CD4-positive, alpha-beta memory T cell (primary cell): ENCODE data around the gene GLYR1. TPM values are rescaled to one million over a fixed set of nuclear protein-coding genes. Genes with fewer than 3 reads are reported as not detected.

ENCODE experiments used
- CTCF ChIA-PET: fragments of 350-600 bp; sonication (Branson Sonifier 250); formaldehyde crosslinking; loops from one replicate; lab custom pipeline; 2021; ENCODE audit warnings: inconsistent platforms; ENCODE audit not compliant: partially characterized antibody; lab: Charles Lee
- POLR2A ChIA-PET: fragments of 350-600 bp; sonication (Branson Sonifier 250); formaldehyde crosslinking; loops from one replicate; lab custom pipeline; 2021; ENCODE audit not compliant: partially characterized antibody; lab: Charles Lee
- DNase-seq, 5 donors: peaks; one replicate each; pipeline versions ENCODE4 v3.0.0 to v3.0.0-alpha.2; 2020 to 2022; ENCODE audit warnings: mixed read lengths in 1 of 5
- H3K27ac ChIP-seq: one replicate; pipeline ENCODE4 v1.7.0; 2013; ENCODE audit warnings: low read depth, low read length
- H3K27me3 ChIP-seq: 2 replicates; pipeline ENCODE4 v1.7.0; 2013; ENCODE audit warnings: mild to moderate bottlenecking, low read length, moderate library complexity; ENCODE audit not compliant: insufficient read depth
- H3K36me3 ChIP-seq: 2 replicates; pipeline ENCODE4 v1.7.0; 2013; ENCODE audit warnings: mild to moderate bottlenecking, low read length, moderate library complexity; ENCODE audit not compliant: insufficient read depth
- H3K4me1 ChIP-seq: 2 replicates; pipeline ENCODE4 v1.7.0; 2013; ENCODE audit warnings: mild to moderate bottlenecking, low read length, moderate library complexity; ENCODE audit not compliant: insufficient read depth
- H3K4me3 ChIP-seq, 2 donors: one replicate each; pipeline ENCODE4 v1.7.0; 2013; ENCODE audit warnings: low read length in 2 of 2, mild to moderate bottlenecking in 1 of 2
- H3K9me3 ChIP-seq, 2 donors: one replicate each; pipeline ENCODE4 v1.7.0; 2013; ENCODE audit warnings: low read length in 2 of 2, control low read depth in 1 of 2; ENCODE audit not compliant: control insufficient read depth in 1 of 2
- H3K27ac Mint-ChIP-seq, 7 donors: one replicate each; pipeline ENCODE4 v1.8.0; 2020 to 2021; ENCODE audit warnings: mixed read lengths in 7 of 7, mild to moderate bottlenecking in 6 of 7, inconsistent platforms in 3 of 7, moderate library complexity in 3 of 7
- H3K27me3 Mint-ChIP-seq, 2 donors: one replicate each; pipeline ENCODE4 v1.8.0; 2020 to 2021; ENCODE audit warnings: mixed read lengths in 2 of 2
- H3K36me3 Mint-ChIP-seq, 2 donors: one replicate each; pipeline ENCODE4 v1.8.0; 2020 to 2021; ENCODE audit warnings: mixed read lengths in 2 of 2, inconsistent platforms in 1 of 2, mild to moderate bottlenecking in 1 of 2
- H3K4me1 Mint-ChIP-seq, 4 donors: one replicate each; pipeline ENCODE4 v1.8.0; 2020 to 2021; ENCODE audit warnings: mixed read lengths in 4 of 4, mild to moderate bottlenecking in 1 of 4
- H3K4me3 Mint-ChIP-seq, 8 donors: one replicate each; pipeline ENCODE4 v1.8.0; 2020 to 2021; ENCODE audit warnings: mixed read lengths in 8 of 8, mild to moderate bottlenecking in 7 of 8, moderate library complexity in 6 of 8, inconsistent platforms in 3 of 8
- H3K9me3 Mint-ChIP-seq, 8 donors: one replicate each; pipeline ENCODE4 v1.8.0; 2020 to 2021; ENCODE audit warnings: mixed read lengths in 8 of 8, mild to moderate bottlenecking in 5 of 8, inconsistent platforms in 3 of 8, moderate library complexity in 1 of 8
- intact Hi-C: fragments of 100-400 bp; cut with micrococcal nuclease; formaldehyde crosslinking; loops from one replicate; pipeline ENCODE4 v1.15.1; 2023
- polyA plus RNA-seq, 2 donors: library from polyadenylated mRNA; unstranded; fragments of 300-500 nt; fragmentation: Illumina TruSeq; gene quantifications; one replicate each; pipeline ENCODE4 v1.2.3, GENCODE V29; 2021
- total RNA-seq, 2 experiments: library from RNA; stranded (reverse); gene quantifications; one replicate each; pipeline ENCODE4 v1.2.3, GENCODE V29; 2021

The GLYR1 gene
- total and polyA plus RNA-seq, 4 experiments from 2014 or later, result 22.8 to 121 (median 81.0) TPM

DNA sequence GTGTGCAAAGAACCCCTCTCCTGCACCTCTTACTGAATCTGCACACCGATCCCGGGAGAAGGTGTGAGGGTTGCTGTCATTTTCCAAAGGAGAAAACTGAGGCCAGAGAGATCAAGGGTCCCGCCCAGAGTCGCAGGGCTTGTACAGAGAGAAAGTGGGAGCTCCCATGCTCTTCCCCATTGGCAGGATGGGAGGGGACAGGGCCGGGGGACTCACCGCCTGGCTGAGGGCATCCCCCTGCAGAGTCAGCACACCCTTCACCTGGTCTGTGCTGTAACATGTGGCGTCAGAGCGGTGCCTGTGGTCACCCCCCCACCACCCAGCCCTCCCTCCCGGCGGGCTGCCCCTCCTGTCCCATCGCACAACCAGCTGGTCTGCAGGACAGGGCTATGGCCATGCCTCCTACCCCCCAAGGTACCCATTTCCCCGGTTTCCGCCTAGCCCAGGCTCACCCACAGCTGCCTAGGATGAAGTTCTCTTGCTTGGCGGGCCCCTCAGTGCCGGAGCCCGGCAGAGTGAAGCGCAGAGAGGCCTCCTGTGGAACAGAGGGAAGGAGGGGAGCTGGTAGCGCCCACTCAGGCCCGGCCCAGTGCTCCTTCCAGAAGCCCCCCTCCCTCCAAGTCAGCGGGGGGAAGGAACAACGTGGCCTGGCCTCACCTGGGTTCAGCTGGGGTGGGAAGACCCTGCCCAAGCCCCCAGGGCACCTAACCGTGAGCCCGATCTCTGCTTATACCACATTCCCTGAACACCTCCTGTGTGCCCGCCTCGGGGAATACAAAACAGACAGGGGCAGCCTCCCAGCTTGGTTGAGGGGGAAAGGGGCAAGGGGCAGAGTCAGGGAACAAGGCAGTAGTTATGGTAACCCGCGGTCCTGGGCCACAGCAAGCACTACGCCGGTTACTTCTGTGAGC, 45.8 kb downstream of the GLYR1 start:
- no peaks in the 10 kb centered on the region for H3K27me3 ChIP-seq
- peaks cover 18% of the 10 kb centered on the region for H3K4me1 ChIP-seq
- no peaks in the 10 kb centered on the region for H3K9me3 Mint-ChIP-seq
- ChIA-PET POLR2A (interaction anchor here (1.1 to 5.1 kb wide), 10 partner anchors 14 to 287 kb away, joined by 3 to 58 read pairs (median 5); partner anchors contain the start of genes ANKS3, DNAAF8, GLYR1 and NAGPA), CTCF (interaction anchor here (1.0 to 2.0 kb wide), 2 partner anchors 66 to 177 kb away, joined by 3 to 6 read pairs; partner anchors contain the start of genes ANKS3, DNAAF8 and MGRN1)
- H3K36me3 ChIP-seq, result no peaks in the 10 kb centered on the region
- intact Hi-C loops, result loop anchor here (10.0 kb wide), 1 partner anchor 187 kb away; the partner anchor contains the start of gene UBALD1
- peak overlapping the region in 1 of 2 donors; percentile 58 for H3K4me3 ChIP-seq
- peaks cover 1 to 25% (median 11%) of the 10 kb centered on the region in 4 donors for H3K4me1 Mint-ChIP-seq
- no peaks in the 10 kb centered on the region for H3K27me3 Mint-ChIP-seq
- H3K9me3 ChIP-seq, result no peaks in the 10 kb centered on the region
- DNase-seq, result no peak
- peak overlapping the region; percentile 83 to 95 (median 88) for H3K4me3 Mint-ChIP-seq
- H3K27ac ChIP-seq, result peak overlapping the region; percentile 72
- H3K36me3 Mint-ChIP-seq, result peaks cover 4 to 22% of the 10 kb centered on the region in 2 donors
- peak overlapping the region; percentile 88 to 97 (median 90) for H3K27ac Mint-ChIP-seq

DNA sequence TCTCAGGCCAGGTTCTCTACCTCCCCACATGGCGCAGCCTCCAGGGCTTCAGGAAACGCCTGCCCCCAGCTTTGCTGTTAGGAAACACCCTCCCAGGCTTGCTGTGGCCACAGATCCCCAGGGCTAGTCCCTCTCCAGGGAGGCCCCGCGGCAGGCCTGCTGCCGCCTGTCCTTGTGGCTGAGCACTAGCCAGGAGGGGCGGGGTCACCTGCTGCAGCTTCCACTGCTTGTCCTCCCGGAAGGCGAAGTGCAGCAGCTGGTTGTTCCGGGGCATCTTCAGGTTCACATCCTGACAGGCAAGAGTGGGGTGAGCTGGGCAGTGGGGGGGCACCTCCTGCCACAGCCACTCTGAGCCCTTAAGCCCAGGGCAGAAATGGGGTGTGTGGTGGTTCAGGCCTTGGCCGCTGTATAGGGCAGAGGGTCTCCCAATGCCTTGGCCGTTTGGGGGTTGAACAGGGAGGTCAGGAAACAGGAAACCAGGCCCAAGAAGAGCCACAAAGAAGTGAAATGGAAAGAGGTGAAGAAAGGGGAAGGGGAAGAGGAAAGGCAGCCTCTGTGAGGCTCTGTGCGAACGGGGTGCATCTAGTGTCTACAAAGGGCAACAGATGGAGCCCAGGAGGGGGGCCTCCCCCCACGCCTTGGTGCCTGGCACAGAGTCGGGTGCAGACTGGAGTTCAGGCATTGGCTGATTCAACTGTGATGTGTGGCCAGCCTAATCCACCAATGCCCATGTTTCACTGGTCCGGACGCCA, 46.6 kb downstream of the GLYR1 start:
- peak overlapping the region; percentile 72 for H3K27ac ChIP-seq

DNA sequence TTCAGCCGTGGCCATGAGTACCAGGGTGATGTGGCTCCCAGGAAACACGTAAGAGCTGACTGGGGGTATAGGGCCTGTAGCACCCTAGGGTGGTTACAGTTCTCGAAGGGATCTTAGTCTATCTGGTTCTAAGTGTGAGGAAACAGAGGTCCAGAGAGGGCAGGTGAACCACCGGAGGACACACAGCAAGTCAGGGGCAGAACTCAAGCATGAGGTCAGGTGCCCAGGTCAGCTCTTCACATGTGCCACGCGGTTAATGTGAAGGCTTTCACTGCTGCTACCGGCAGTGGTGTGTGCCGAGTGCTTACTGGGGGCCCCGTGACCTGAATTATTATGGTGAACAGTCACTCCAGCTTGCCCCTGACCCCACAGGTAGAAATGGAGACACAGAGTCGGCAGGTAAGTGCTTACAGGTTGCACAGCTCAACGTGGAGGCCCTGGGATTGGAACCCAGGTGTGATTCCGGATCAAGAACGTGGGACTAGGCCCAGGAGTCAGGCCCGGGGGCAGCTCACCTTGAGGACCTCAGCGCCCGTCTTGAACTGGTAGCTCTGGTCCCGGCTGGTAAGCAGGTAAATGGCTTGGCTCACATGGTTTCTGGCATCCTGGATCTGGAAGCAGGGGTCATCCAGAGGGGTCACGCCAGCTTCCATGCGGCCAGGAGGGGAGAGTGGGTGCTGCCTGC, 47.8 kb downstream of the GLYR1 start:
- Histone ChIP-seq H3K27me3 (no peaks in the 10 kb centered on the region), H3K27ac (no peak overlapping the region), H3K4me1 (peaks cover 18% of the 10 kb centered on the region), H3K36me3 (no peaks in the 10 kb centered on the region), H3K4me3 (no peak overlapping the region), H3K9me3 (no peaks in the 10 kb centered on the region)
- Mint-ChIP-seq H3K27ac (peak overlapping the region in 3 of 7 donors; percentile 35 to 65 (median 64)), H3K36me3 (peaks cover 0 to 10% of the 10 kb centered on the region in 2 donors), H3K9me3 (no peaks in the 10 kb centered on the region), H3K4me3 (peak overlapping the region in 4 of 8 donors; percentile 6 to 18 (median 16)), H3K27me3 (no peaks in the 10 kb centered on the region), H3K4me1 (peaks cover 1 to 25% (median 11%) of the 10 kb centered on the region in 4 donors)
- no peak for DNase-seq
- intact Hi-C loops, result no loop called here
- CTCF ChIA-PET, result no interaction called here
- POLR2A ChIA-PET, result interaction anchor here (2.4 to 5.1 kb wide), 2 partner anchors 31 to 65 kb away, joined by 7 to 58 read pairs; partner anchors contain the start of genes ANKS3, DNAAF8 and ZNF500

More for the DNA sequence above, 46.6 kb downstream of the GLYR1 start:
- H3K4me1 Mint-ChIP-seq, result peaks cover 1 to 25% (median 11%) of the 10 kb centered on the region in 4 donors
- intact Hi-C loops, result loop anchor here (10.0 kb wide), 1 partner anchor 186 kb away; the partner anchor contains the start of gene UBALD1
- H3K36me3 Mint-ChIP-seq, result peaks cover 4 to 19% of the 10 kb centered on the region in 2 donors
- Histone ChIP-seq H3K4me1 (peaks cover 18% of the 10 kb centered on the region), H3K4me3 (no peak overlapping the region), H3K36me3 (no peaks in the 10 kb centered on the region), H3K9me3 (no peaks in the 10 kb centered on the region), H3K27me3 (no peaks in the 10 kb centered on the region)
- H3K27ac Mint-ChIP-seq, result peak overlapping the region; percentile 53 to 97 (median 73)
- H3K27me3 Mint-ChIP-seq, result no peaks in the 10 kb centered on the region
- no peaks in the 10 kb centered on the region for H3K9me3 Mint-ChIP-seq
- H3K4me3 Mint-ChIP-seq, result peak overlapping the region in 7 of 8 donors; percentile 27 to 63 (median 59)
- POLR2A ChIA-PET, result interaction anchor here (1.1 to 5.1 kb wide), 3 partner anchors 32 to 233 kb away, joined by 3 to 58 read pairs (median 7); partner anchors contain the start of genes ANKS3, DNAAF8, NAGPA and ZNF500
- no peak for DNase-seq
- CTCF ChIA-PET, result no interaction called here

GRCh38 chr16:4798456-4798855, 48.6 kb downstream of the GLYR1 start:
- H3K4me1 Mint-ChIP-seq, result peaks cover 1 to 22% (median 8%) of the 10 kb centered on the region in 4 donors
- no peaks in the 10 kb centered on the region for H3K9me3 ChIP-seq
- intact Hi-C loops, result no loop called here
- POLR2A ChIA-PET, result interaction anchor here (5.1 kb wide), 1 partner anchor 30 kb away, joined by 58 read pairs; the partner anchor contains the start of gene ZNF500
- peaks cover 16% of the 10 kb centered on the region for H3K4me1 ChIP-seq
- no peaks in the 10 kb centered on the region for H3K36me3 ChIP-seq
- no peaks in the 10 kb centered on the region for H3K27me3 ChIP-seq
- no peak overlapping the region for H3K4me3 Mint-ChIP-seq
- H3K27me3 Mint-ChIP-seq, result no peaks in the 10 kb centered on the region
- H3K4me3 ChIP-seq, result no peak overlapping the region
- H3K27ac Mint-ChIP-seq, result no peak overlapping the region
- CTCF ChIA-PET, result no interaction called here
- no peaks in the 10 kb centered on the region for H3K9me3 Mint-ChIP-seq
- DNase-seq, result no peak
- H3K27ac ChIP-seq, result no peak overlapping the region
- peaks cover 0 to 8% of the 10 kb centered on the region in 2 donors for H3K36me3 Mint-ChIP-seq

- no peak overlapping the region for H3K4me3 ChIP-seq
- H3K36me3 Mint-ChIP-seq, result peaks cover 0 to 7% of the 10 kb centered on the region in 2 donors
- H3K27ac Mint-ChIP-seq, result no peak overlapping the region
- H3K4me1 ChIP-seq, result peaks cover 9% of the 10 kb centered on the region
- intact Hi-C loops, result no loop called here
- ChIA-PET POLR2A (no interaction called here), CTCF (no interaction called here)
- no peak for DNase-seq
- H3K4me1 Mint-ChIP-seq, result peaks cover 1 to 16% (median 8%) of the 10 kb centered on the region in 4 donors
- H3K27me3 Mint-ChIP-seq, result no peaks in the 10 kb centered on the region
- H3K4me3 Mint-ChIP-seq, result no peak overlapping the region
- no peaks in the 10 kb centered on the region for H3K27me3 ChIP-seq
- H3K9me3 ChIP-seq, result no peaks in the 10 kb centered on the region
- no peaks in the 10 kb centered on the region for H3K9me3 Mint-ChIP-seq
- H3K36me3 ChIP-seq, result no peaks in the 10 kb centered on the region
- no peak overlapping the region for H3K27ac ChIP-seq
These were observed 49.3 kb downstream of the GLYR1 start for GRCh38 chr16:4797805-4798252.

DNA sequence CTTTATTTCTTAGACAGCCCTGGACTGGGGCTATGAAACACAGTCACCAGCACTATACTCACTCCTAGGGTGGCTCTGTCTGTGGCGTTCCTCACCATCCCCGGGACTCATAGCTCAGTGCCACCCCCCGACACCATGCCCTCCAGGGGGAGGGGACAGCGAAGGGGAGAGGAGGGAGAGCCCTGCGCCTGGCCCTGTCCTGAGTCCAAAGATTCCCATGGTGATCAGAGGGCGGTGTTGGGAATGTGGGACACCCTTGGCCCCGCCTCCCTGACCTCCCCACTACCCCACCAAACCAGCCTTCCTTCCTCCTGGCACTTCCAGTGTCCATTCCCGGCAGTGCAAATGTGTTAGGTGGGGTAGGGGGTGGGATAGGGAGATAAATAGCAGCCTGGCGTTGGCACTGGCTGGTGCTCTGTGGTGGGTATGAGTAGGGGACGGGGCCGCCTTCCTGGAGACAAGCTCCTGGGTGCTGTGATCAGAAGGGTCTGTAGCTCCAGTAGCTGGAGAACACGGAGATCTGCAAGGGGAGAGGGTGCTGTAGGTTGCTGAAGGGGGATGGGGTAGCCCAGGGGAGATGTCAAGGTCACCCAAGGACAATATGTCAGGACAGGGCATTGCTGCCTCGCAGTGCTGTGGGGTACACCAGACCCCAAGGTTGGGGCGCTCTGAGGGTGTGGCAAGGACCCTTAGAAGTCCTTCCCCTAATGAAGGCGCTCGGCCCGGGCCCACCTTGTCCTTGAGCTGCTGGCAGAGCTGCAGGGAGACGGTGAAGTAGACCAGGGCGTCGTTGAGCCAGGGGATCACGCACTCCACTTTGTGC, 49.9 kb downstream of the GLYR1 start:
- intact Hi-C loops, result no loop called here
- Mint-ChIP-seq H3K27ac (peak overlapping the region in 1 of 7 donors; percentile 13), H3K36me3 (peaks cover 0 to 6% of the 10 kb centered on the region in 2 donors), H3K9me3 (no peaks in the 10 kb centered on the region), H3K4me3 (no peak overlapping the region), H3K27me3 (no peaks in the 10 kb centered on the region), H3K4me1 (peaks cover 1 to 14% (median 8%) of the 10 kb centered on the region in 4 donors)
- Histone ChIP-seq H3K27ac (no peak overlapping the region), H3K36me3 (no peaks in the 10 kb centered on the region), H3K4me3 (no peak overlapping the region), H3K9me3 (no peaks in the 10 kb centered on the region), H3K27me3 (no peaks in the 10 kb centered on the region), H3K4me1 (peaks cover 9% of the 10 kb centered on the region)
- DNase-seq, result no peak
- ChIA-PET POLR2A (no interaction called here), CTCF (no interaction called here)
